Stimulated activated CD4-positive, alpha-beta T cell treated with anti-CD3 and anti-CD28 coated beads, Interleukin-12 subunit alpha, Interleukin-12 subunit beta, amount 100 ng/mL, for 24 hours (primary cell): ENCODE data around the gene HDAC3.

Experiments
- DNase-seq, 2 experiments: peaks; one replicate each; pipeline ENCODE4 v3.0.0-alpha.2; 2020; ENCODE audit warnings: low read depth in 2 of 2

HDAC3 gene

GRCh38 chr5:141602606-141603005, 34.0 kb downstream of the HDAC3 start:
- no peak for DNase-seq

- no peak for DNase-seq
Observed at GRCh38 chr5:141598391-141599345, 38.0 kb downstream of the HDAC3 start.

- DNase-seq: no peak
Observed at GRCh38 chr5:141597814-141598213, 38.8 kb downstream of the HDAC3 start.

- DNase-seq: no peak
Observed at GRCh38 chr5:141597394-141597793, 39.3 kb downstream of the HDAC3 start.

GRCh38 chr5:141596867-141597266, 39.8 kb downstream of the HDAC3 start:
- DNase-seq: no peak

GRCh38 chr5:141590127-141590526, 46.5 kb downstream of the HDAC3 start:
- no peak for DNase-seq

- DNase-seq: no peak
Observed at GRCh38 chr5:141586246-141586645, 50.4 kb downstream of the HDAC3 start.

GRCh38 chr5:141585594-141585993, 51.1 kb downstream of the HDAC3 start:
- DNase-seq: no peak

GRCh38 chr5:141574122-141574510, 62.5 kb downstream of the HDAC3 start:
- no peak for DNase-seq

- DNase-seq: no peak
Observed at GRCh38 chr5:141573489-141574121, 63.0 kb downstream of the HDAC3 start.
